Measurements from ENCODE around the gene MUS81.

DNA sequence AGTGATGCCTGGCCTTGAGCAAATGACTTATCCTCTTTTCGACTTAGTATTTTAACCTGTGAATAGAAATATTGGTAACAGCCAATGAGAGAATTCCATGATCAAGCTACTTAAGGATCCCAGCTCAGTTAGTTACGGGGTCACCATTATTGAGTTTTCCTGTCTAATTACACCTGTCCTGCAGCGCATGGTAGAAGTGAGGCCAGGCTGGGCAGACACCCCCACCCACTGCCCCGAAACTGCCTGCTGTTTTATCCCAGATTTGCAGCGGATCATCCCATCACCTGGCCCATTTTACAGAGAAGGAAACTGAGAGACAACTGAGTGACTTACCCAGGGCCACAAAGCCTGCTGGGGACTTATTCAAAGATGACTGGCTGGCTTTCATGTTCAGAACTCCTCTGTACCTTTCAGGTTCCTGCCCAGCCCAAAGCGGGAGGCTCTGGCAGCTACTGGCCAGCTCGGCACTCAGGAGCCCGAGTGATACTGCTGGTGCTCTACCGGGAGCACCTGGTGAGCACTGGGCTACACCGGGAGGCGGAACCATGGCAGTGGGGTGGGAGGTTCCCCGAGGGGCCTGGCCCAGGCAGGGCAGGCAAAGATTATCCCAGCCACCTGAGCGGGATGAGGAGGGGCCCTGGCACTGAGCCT is 1.4 kb downstream of the MUS81 start:
- TF ChIP-seq EP300 (IDR thresholded peaks at IDR 0.05), result no peak
- TF ChIP-seq POLR2A (IDR thresholded peaks at IDR 0.05), result no peak

Measured in tibial nerve (tissue), 3 donors.